ENCODE results near the gene CLEC12A. TPM values are rescaled to one million over a fixed set of nuclear protein-coding genes. Genes with fewer than 3 reads are reported as not detected.

The CLEC12A gene
- total and polyA plus RNA-seq, 2 donors (not counting 1 experiment from before 2014, with no cell fraction given): 1.0 TPM; not detected in 1

- CTCF ChIA-PET: no interaction called here
- no peak for TF ChIP-seq CTCF (IDR thresholded peaks at IDR 0.05)
- no peak for TF ChIP-seq EZH2 (IDR thresholded peaks at IDR 0.05; ENCODE audit: borderline replicate concordance, insufficient read depth, low read depth, low read length, poor library complexity, severe bottlenecking)
- ATAC-seq (ENCODE audit: low read depth): no peak
- H3K4me1 Mint-ChIP-seq: peaks cover 35% of the 10 kb centered on the region
- Histone ChIP-seq H3K36me3 (replicated peaks in 1 of 2; ENCODE audit: control extremely low read depth in 1 of 2, control insufficient read depth in 1 of 2, extremely low read depth in 1 of 2, insufficient read depth in 2 of 2, low read length in 1 of 2) (no peaks in the 10 kb centered on the region), H4K20me1 (ENCODE audit: control insufficient read depth, insufficient read depth, low read length, poor library complexity, severe bottlenecking) (no peaks in the 10 kb centered on the region), H3K4me1 (ENCODE audit: control insufficient read depth in 2 of 2, insufficient read depth in 2 of 2, low read length in 2 of 2) (peaks cover 29 to 33% of the 10 kb centered on the region in 2 donors), H3K4me2 (replicated peaks; ENCODE audit: low read depth, low read length, poor library complexity, severe bottlenecking) (peak overlapping the region; percentile 34), H2AFZ (ENCODE audit: insufficient read depth, low read depth, low read length, poor library complexity, severe bottlenecking) (no peak overlapping the region), H3K79me2 (ENCODE audit: control insufficient read depth, insufficient read depth, low read length) (no peaks in the 10 kb centered on the region), H3K27me3 (replicated peaks in 1 of 4; ENCODE audit: control extremely low read depth in 1 of 4, control insufficient read depth in 3 of 4, insufficient read depth in 4 of 4, low read length in 3 of 4) (peaks cover 0 to 3% (median 0%) of the 10 kb centered on the region in 4 experiments), H3K9me3 (ENCODE audit: control extremely low read depth in 1 of 3, control insufficient read depth in 2 of 3, insufficient read depth in 1 of 3, low read length in 2 of 3) (no peaks in the 10 kb centered on the region), H3K9ac (ENCODE audit: low read length) (no peak overlapping the region), H3K27ac (ENCODE audit: low read length in 2 of 2) (no peak overlapping the region), H3K4me3 (ENCODE audit: control extremely low read depth in 1 of 5, extremely low read depth in 1 of 5, insufficient read depth in 1 of 5, low read depth in 2 of 5, low read length in 4 of 5) (no peak overlapping the region)
- no peak overlapping the region for H3K27ac Mint-ChIP-seq
- H3K4me3 Mint-ChIP-seq: peak overlapping the region; percentile 0
- no peaks in the 10 kb centered on the region for H3K9me3 Mint-ChIP-seq (ENCODE audit: insufficient read depth)
- H3K27me3 Mint-ChIP-seq: peaks cover 3% of the 10 kb centered on the region
- DNase-seq: no peak
- POLR2A ChIA-PET: no interaction called here
- intact Hi-C loops (cut with micrococcal nuclease): no loop called here
These were observed 13.4 kb upstream of the CLEC12A start for GRCh38 chr12:9957834-9958233.

GRCh38 chr12:9960590-9960989 lies 10.6 kb upstream of the CLEC12A start:
- H3K36me3 ChIP-seq (replicated peaks in 1 of 2; ENCODE audit: control extremely low read depth in 1 of 2, control insufficient read depth in 1 of 2, extremely low read depth in 1 of 2, insufficient read depth in 2 of 2, low read length in 1 of 2): no peaks in the 10 kb centered on the region
- H3K79me2 ChIP-seq (ENCODE audit: control insufficient read depth, insufficient read depth, low read length): no peaks in the 10 kb centered on the region
- intact Hi-C loops (cut with micrococcal nuclease): no loop called here
- H4K20me1 ChIP-seq (ENCODE audit: control insufficient read depth, insufficient read depth, low read length, poor library complexity, severe bottlenecking): no peaks in the 10 kb centered on the region
- DNase-seq: peak; percentile 33
- TF ChIP-seq CTCF (IDR thresholded peaks at IDR 0.05) (no peak), EZH2 (IDR thresholded peaks at IDR 0.05; ENCODE audit: borderline replicate concordance, insufficient read depth, low read depth, low read length, poor library complexity, severe bottlenecking) (no peak)
- ATAC-seq (ENCODE audit: low read depth): no peak
- peak overlapping the region; percentile 24 for H2AFZ ChIP-seq (ENCODE audit: insufficient read depth, low read depth, low read length, poor library complexity, severe bottlenecking)
- H3K27ac Mint-ChIP-seq: no peak overlapping the region
- no peaks in the 10 kb centered on the region for H3K27me3 ChIP-seq (replicated peaks in 1 of 4; ENCODE audit: control extremely low read depth in 1 of 4, control insufficient read depth in 3 of 4, insufficient read depth in 4 of 4, low read length in 3 of 4)
- no peaks in the 10 kb centered on the region for H3K9me3 ChIP-seq (ENCODE audit: control extremely low read depth in 1 of 3, control insufficient read depth in 2 of 3, insufficient read depth in 1 of 3, low read length in 2 of 3)
- no CpG with 5 or more reads among the region's 5 CpGs for WGBS (ENCODE audit: insufficient coverage)
- ChIA-PET CTCF (no interaction called here), POLR2A (no interaction called here)
- H3K4me2 ChIP-seq (replicated peaks; ENCODE audit: low read depth, low read length, poor library complexity, severe bottlenecking): peak overlapping the region; percentile 63
- H3K9me3 Mint-ChIP-seq (ENCODE audit: insufficient read depth): no peaks in the 10 kb centered on the region
- H3K9ac ChIP-seq (ENCODE audit: low read length): peak overlapping the region; percentile 44
- peaks cover 35% of the 10 kb centered on the region for H3K4me1 Mint-ChIP-seq
- peak overlapping the region in 1 of 2 donors; percentile 23 for H3K27ac ChIP-seq (ENCODE audit: low read length in 2 of 2)
- H3K27me3 Mint-ChIP-seq: no peaks in the 10 kb centered on the region
- peak overlapping the region in 1 of 5 experiments; percentile 17 for H3K4me3 ChIP-seq (ENCODE audit: control extremely low read depth in 1 of 5, extremely low read depth in 1 of 5, insufficient read depth in 1 of 5, low read depth in 2 of 5, low read length in 4 of 5)
- H3K4me1 ChIP-seq (ENCODE audit: control insufficient read depth in 2 of 2, insufficient read depth in 2 of 2, low read length in 2 of 2): peaks cover 29 to 33% of the 10 kb centered on the region in 2 donors
- peak overlapping the region; percentile 61 for H3K4me3 Mint-ChIP-seq
